ENCODE measurements around the gene ZFYVE9. TPM values are rescaled to one million over a fixed set of nuclear protein-coding genes. Genes with fewer than 3 reads are reported as not detected.
"Not testable (repeated sequence)": the region's sequence is repeated elsewhere in the genome, so short reads cannot be mapped to it uniquely, and the experiment has no call there.

ZFYVE9 gene
- total and polyA plus RNA-seq, 9 of the 15 experiments (the other 6 are each of a cell fraction or from before 2014, with no cell fraction given): 0.52 to 14.4 (median 8.9) TPM

GRCh38 chr1:52181759-52182158, 39.9 kb downstream of the ZFYVE9 start:
- intact Hi-C loops (cut with micrococcal nuclease); H3K9me1 ChIP-seq (ENCODE audit: control insufficient read depth, insufficient read depth, low read length); H3K36me3 ChIP-seq (ENCODE audit: control insufficient read depth, insufficient read depth, low read length); H3K4me2 ChIP-seq (ENCODE audit: insufficient read depth, low read length); DNase-seq (ENCODE audit: extremely low read depth in 1 of 4, low spot score in 3 of 4); BruUV-seq (replicated peaks); H3K27me3 ChIP-seq (ENCODE audit: control insufficient read depth in 2 of 2, insufficient read depth in 2 of 2, low read length in 2 of 2); H4K20me1 ChIP-seq (replicated peaks; ENCODE audit: control insufficient read depth, insufficient read depth, low read length); H3K9ac ChIP-seq (ENCODE audit: insufficient read depth in 1 of 2, low read depth in 2 of 2, low read length in 2 of 2); H3K79me2 ChIP-seq (ENCODE audit: control insufficient read depth, insufficient read depth, low read length); FAIRE-seq; CTCF ChIA-PET (ENCODE audit: low intra/inter-chr PET ratio); in situ Hi-C loops (cut with MboI); H3K9me3 ChIP-seq (replicated peaks; ENCODE audit: control insufficient read depth, insufficient read depth, low read depth, low read length); H3K4me3 ChIP-seq; H3K27ac ChIP-seq (ENCODE audit: extremely low read depth, low read depth, low read length); H2AFZ ChIP-seq (ENCODE audit: low read depth, low read length); POLR2A ChIA-PET; ATAC-seq; H3K4me1 ChIP-seq (replicated peaks in 1 of 2; ENCODE audit: control insufficient read depth in 2 of 2, insufficient read depth in 2 of 2, low read length in 2 of 2): not testable (repeated sequence)
- 92% methylated on average over 12 of the region's 36 CpGs for WGBS (ENCODE audit: insufficient coverage, low coverage, missing lambda C conversion rate)

- H4K20me1 ChIP-seq (replicated peaks; ENCODE audit: control insufficient read depth, insufficient read depth, low read length); intact Hi-C loops (cut with micrococcal nuclease); H3K79me2 ChIP-seq (ENCODE audit: control insufficient read depth, insufficient read depth, low read length); ATAC-seq; H3K36me3 ChIP-seq (ENCODE audit: control insufficient read depth, insufficient read depth, low read length); H3K4me2 ChIP-seq (ENCODE audit: insufficient read depth, low read length); in situ Hi-C loops (cut with MboI); H3K4me3 ChIP-seq; CTCF ChIA-PET (ENCODE audit: low intra/inter-chr PET ratio); POLR2A ChIA-PET; H3K9me1 ChIP-seq (ENCODE audit: control insufficient read depth, insufficient read depth, low read length); BruUV-seq (replicated peaks); H3K9me3 ChIP-seq (replicated peaks; ENCODE audit: control insufficient read depth, insufficient read depth, low read depth, low read length); FAIRE-seq; DNase-seq (ENCODE audit: extremely low read depth in 1 of 4, low spot score in 3 of 4); H3K27me3 ChIP-seq (ENCODE audit: control insufficient read depth in 2 of 2, insufficient read depth in 2 of 2, low read length in 2 of 2); H3K9ac ChIP-seq (ENCODE audit: insufficient read depth in 1 of 2, low read depth in 2 of 2, low read length in 2 of 2); H3K4me1 ChIP-seq (replicated peaks in 1 of 2; ENCODE audit: control insufficient read depth in 2 of 2, insufficient read depth in 2 of 2, low read length in 2 of 2); H2AFZ ChIP-seq (ENCODE audit: low read depth, low read length); TF ChIP-seq TEAD4 (CRISPR knock-in tag; IDR thresholded peaks at IDR 0.05; ENCODE audit: borderline replicate concordance); NR2C1 (tag; IDR thresholded peaks at IDR 0.05): not testable (repeated sequence)
- 2% methylated on average over 5 of the region's 5 CpGs for WGBS (ENCODE audit: insufficient coverage, low coverage, missing lambda C conversion rate)
- TF ChIP-seq KDM1A (IDR thresholded peaks at IDR 0.05) (peak in 1 of 2 experiments; percentile 31; a peak in 1 of 4 replicates), CBFA2T2 (conservative IDR thresholded peaks at IDR 0.05) (peak; percentile 56), NCOR1 (IDR thresholded peaks at IDR 0.05) (peak; percentile 34), HMBOX1 (IDR thresholded peaks at IDR 0.05) (peak; percentile 42; the same call in 1 of the 2 replicates), MNT (conservative IDR thresholded peaks at IDR 0.05) (peak in 1 of 2 experiments; percentile 39; a peak in 1 of 4 replicates), NRF1 (conservative IDR thresholded peaks at IDR 0.05 in 1 of 2, IDR thresholded peaks at IDR 0.05 in 1 of 2) (0 out of 4 replicates have a peak, but pooled peaks of 1 of the 2 experiments have one; percentile 13), TEAD4 (IDR thresholded peaks at IDR 0.05; ENCODE audit: low read length) (peak; percentile 24; the same call in 1 of the 2 replicates), TAL1 (IDR thresholded peaks at IDR 0.05) (peak; percentile 37; the same call in 1 of the 2 replicates), CBFA2T3 (IDR thresholded peaks at IDR 0.05) (peak; percentile 77), NR2C1 (IDR thresholded peaks at IDR 0.05) (0 out of 2 replicates have a peak, but pooled peaks have one; percentile 21), TRIM24 (IDR thresholded peaks at IDR 0.05) (peak in 1 of 2 experiments; percentile 24; a peak in 1 of 4 replicates), EP400 (IDR thresholded peaks at IDR 0.05) (0 out of 2 replicates have a peak, but pooled peaks have one; percentile 10)
- H3K27ac ChIP-seq (ENCODE audit: extremely low read depth, low read depth, low read length): peak overlapping the region; percentile 42; the same call in 1 of the 3 replicates
Observed at GRCh38 chr1:52182328-52182727, 40.4 kb downstream of the ZFYVE9 start.

All from K562 (cell line).